GM12874 (cell line): ENCODE measurements around the gene TCF4.

Experiments
- CTCF ChIP-seq: IDR thresholded peaks from 2 replicates; pipeline ENCODE4 v1.5.1; 2011; ENCODE audit warnings: low read depth, mild to moderate bottlenecking, control low read depth, low read length, moderate library complexity; ENCODE audit not compliant: insufficient read depth

TCF4 gene

DNA sequence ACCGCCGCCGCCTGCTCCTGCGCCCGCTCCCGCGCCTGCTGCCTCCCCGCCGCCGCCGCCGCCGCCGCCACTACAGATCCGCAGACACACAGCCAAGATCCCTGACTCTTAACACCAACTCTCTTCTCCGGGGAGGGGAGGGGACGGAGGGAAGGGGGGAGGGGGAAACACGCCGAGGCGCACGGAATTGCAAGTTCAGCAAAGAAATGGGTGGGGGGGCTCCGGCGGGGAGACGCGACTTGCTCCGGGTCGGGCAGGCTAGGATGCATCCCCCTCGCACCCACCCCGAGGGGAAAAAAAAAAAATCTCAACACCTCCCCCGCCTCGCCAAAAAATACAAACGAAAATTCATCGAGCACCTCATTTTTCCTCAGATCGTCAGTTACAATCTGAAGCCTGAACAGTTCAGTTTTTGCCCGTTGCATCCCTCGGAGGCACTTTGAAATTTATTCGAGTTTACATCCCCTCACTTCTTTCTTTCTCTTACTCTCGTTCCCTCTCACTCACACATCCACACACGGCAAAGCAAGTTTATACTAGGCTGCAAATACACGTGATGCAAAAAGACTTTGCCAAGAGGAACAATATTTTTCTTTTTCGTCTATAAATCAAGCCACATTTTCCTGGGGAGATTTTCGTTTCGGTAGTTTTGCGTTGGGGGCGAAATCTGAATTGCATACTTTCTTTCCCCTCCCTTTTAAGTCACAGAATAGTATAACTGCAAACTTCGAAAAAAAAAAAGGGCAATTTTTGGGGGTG lies at the start of gene TCF4:
TSS of gene TCF4 (minus strand) at position 82 of the 759 bp plus-strand sequence. CDS start 1,076 bp downstream, outside the sequence.
- no peak for TF ChIP-seq CTCF

DNA sequence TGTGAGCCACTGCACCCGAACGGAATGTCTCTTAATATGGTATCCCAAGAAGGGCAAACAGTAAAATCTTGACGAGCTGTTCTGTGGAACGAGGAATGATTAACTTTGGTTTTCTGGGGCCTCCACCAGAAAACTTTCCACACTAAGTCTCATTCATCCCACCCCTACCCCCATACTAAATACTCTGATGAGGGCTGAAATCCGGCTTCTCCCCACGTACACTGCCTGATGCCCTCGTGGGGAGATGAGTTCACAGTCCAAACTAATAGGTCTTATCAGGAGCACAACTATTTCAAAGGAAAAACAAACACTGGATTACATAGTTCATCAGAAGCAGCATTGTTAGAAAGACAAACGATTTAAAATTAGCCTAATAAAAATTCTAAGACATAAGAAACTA lies 49.2 kb upstream of the TCF4 start:
- TF ChIP-seq CTCF = no peak

- no peak for TF ChIP-seq CTCF
Measured at GRCh38 chr18:55635439-55635838, 47.4 kb upstream of the TCF4 start.

GRCh38 chr18:55634545-55634944 lies 46.6 kb upstream of the TCF4 start:
- no peak for TF ChIP-seq CTCF

DNA sequence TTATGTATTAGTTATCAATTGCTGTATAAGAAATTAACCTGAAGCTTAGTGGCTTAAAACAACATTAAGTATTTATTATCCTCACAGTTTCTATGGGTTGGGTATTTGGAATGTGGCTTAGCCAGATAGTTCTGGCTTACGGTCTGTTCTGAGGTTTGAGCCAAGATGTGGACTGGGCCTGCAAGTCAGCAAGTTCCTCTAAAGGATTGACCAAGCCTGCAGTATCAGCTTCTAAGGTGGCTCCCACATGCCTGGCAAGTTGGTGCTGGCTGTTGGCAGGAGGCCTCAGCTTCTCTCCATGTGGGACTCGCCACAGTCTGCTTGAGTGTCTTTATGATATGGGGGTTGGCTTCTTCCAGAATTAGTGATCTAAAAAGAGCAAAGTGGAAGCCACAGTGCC lies 45.0 kb upstream of the TCF4 start:
- TF ChIP-seq CTCF = no peak

GRCh38 chr18:55629133-55629532 lies 41.1 kb upstream of the TCF4 start:
- no peak for TF ChIP-seq CTCF

GRCh38 chr18:55627007-55627406 lies 39.0 kb upstream of the TCF4 start:
- TF ChIP-seq CTCF = no peak
